Measurements from ENCODE around the gene C21orf58. TPM values are rescaled to one million over a fixed set of nuclear protein-coding genes. Genes with fewer than 3 reads are reported as not detected.
A peak's percentile ranks its signal among the peaks of the same experiment; 100 is the strongest.

Gene C21orf58
- total RNA-seq, 2 experiments from 2014 or later = 50.1 to 53.9 TPM

- Mint-ChIP-seq H3K36me3 (peaks cover 33% of the 10 kb centered on the region), H3K4me3 (no peak overlapping the region), H3K4me1 (peaks cover 1% of the 10 kb centered on the region), H3K27ac (no peak overlapping the region), H3K9me3 (no peaks in the 10 kb centered on the region), H3K27me3 (no peaks in the 10 kb centered on the region)
- POLR2A ChIA-PET = no interaction called here
- DNase-seq (no peak), ATAC-seq (ENCODE audit: low read depth) (no peak)
Observed at GRCh38 chr21:46361176-46361575, 37.5 kb upstream of the C21orf58 start.

DNA sequence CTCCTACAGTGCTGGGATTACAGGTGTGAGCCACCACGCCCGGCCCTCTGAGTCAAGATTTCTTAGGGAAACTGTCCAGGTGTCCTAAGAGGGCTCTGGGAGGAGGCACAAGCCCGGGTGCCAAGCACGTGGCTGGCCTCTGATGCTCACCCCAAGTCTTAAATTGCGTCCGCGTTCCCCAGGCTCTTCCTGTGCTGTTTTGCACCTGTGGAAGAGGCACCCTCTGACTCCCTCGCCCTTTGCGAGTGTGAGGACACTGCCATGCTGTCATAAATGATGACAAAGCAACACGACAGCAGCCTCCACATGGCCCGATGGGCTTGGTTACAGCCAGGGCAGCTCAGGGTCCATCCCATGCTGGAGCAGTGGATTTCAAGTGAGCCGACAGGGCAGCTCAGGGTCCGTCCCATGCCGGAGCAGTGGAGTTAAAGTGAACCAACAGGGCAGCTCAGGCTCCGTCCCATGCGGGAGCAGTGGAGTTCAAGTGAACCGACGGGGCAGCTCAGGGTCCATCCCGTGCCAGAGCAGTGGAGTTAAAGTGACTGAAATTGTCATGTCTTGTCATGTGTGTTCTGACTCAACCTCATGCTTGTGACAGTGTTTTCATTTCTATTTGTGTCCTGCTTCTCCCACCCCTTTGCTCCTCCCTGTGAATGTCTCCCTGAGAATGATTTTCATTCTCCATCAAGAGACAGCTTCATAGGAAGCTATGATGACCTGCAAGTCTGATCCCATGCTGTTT lies 34.2 kb upstream of the C21orf58 start:
- Mint-ChIP-seq H3K27ac (no peak overlapping the region), H3K27me3 (no peaks in the 10 kb centered on the region), H3K36me3 (peaks cover 24% of the 10 kb centered on the region), H3K4me1 (peaks cover 7% of the 10 kb centered on the region), H3K4me3 (no peak overlapping the region), H3K9me3 (no peaks in the 10 kb centered on the region)
- DNase-seq (no peak), ATAC-seq (ENCODE audit: low read depth) (no peak)
- POLR2A ChIA-PET = no interaction called here

GRCh38 chr21:46357335-46357604 lies 33.6 kb upstream of the C21orf58 start:
- no peaks in the 10 kb centered on the region for H3K9me3 Mint-ChIP-seq
- H3K27ac Mint-ChIP-seq = no peak overlapping the region
- no peak overlapping the region for H3K4me3 Mint-ChIP-seq

GRCh38 chr21:46356494-46357334 lies 33.0 kb upstream of the C21orf58 start:
- no peak for ATAC-seq (ENCODE audit: low read depth)
- no peak overlapping the region for H3K4me3 Mint-ChIP-seq

More at GRCh38 chr21:46357335-46357604, 33.6 kb upstream of the C21orf58 start:
- POLR2A ChIA-PET = interaction anchor here (1.0 kb wide), 1 partner anchor 12 kb away, joined by 3 read pairs; no protein-coding TSS in a partner anchor
- H3K4me1 Mint-ChIP-seq = peaks cover 6% of the 10 kb centered on the region
- no peak for ATAC-seq (ENCODE audit: low read depth)
- peaks cover 24% of the 10 kb centered on the region for H3K36me3 Mint-ChIP-seq
- DNase-seq = no peak
- no peaks in the 10 kb centered on the region for H3K27me3 Mint-ChIP-seq

DNA sequence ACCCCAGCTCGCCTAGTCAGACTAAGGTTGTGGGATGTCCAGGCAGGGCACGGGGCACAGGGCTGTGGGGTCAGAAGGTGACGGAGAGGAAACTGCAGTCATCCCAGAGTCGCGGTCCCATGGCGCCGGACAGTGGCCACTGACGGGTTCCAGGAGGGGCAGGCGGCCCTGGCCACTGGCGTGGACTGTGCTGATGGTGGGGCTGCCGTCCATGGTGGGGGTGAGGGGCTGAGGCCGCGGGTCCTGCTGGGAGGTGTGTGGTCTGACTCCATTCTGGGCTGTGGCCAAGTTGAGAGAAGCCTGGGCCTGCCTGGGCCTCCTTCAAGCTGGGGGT lies 32.3 kb upstream of the C21orf58 start:
- Mint-ChIP-seq H3K36me3 (peaks cover 17% of the 10 kb centered on the region), H3K27me3 (no peaks in the 10 kb centered on the region), H3K27ac (no peak overlapping the region), H3K4me1 (peaks cover 6% of the 10 kb centered on the region), H3K9me3 (no peaks in the 10 kb centered on the region), H3K4me3 (no peak overlapping the region)
- ATAC-seq (ENCODE audit: low read depth) = no peak
- DNase-seq = no peak
- POLR2A ChIA-PET = no interaction called here

More at GRCh38 chr21:46356494-46357334, 33.0 kb upstream of the C21orf58 start:
- DNase-seq = no peak
- Mint-ChIP-seq H3K27me3 (no peaks in the 10 kb centered on the region), H3K27ac (no peak overlapping the region), H3K9me3 (no peaks in the 10 kb centered on the region), H3K4me1 (peaks cover 6% of the 10 kb centered on the region), H3K36me3 (peaks cover 21% of the 10 kb centered on the region)
- POLR2A ChIA-PET = interaction anchor here (1.0 kb wide), 1 partner anchor 13 kb away, joined by 3 read pairs; no protein-coding TSS in a partner anchor

- H3K27me3 Mint-ChIP-seq = no peaks in the 10 kb centered on the region
- ATAC-seq (ENCODE audit: low read depth) (peak; percentile 80), DNase-seq (peak; percentile 41)
- H3K27ac Mint-ChIP-seq = peak overlapping the region; percentile 60
- peaks cover 6% of the 10 kb centered on the region for H3K4me1 Mint-ChIP-seq
- H3K36me3 Mint-ChIP-seq = peaks cover 14% of the 10 kb centered on the region
- no peaks in the 10 kb centered on the region for H3K9me3 Mint-ChIP-seq
- POLR2A ChIA-PET = no interaction called here
- peak overlapping the region; percentile 39 for H3K4me3 Mint-ChIP-seq
Observed at GRCh38 chr21:46355161-46356004, 31.7 kb upstream of the C21orf58 start.

DNA sequence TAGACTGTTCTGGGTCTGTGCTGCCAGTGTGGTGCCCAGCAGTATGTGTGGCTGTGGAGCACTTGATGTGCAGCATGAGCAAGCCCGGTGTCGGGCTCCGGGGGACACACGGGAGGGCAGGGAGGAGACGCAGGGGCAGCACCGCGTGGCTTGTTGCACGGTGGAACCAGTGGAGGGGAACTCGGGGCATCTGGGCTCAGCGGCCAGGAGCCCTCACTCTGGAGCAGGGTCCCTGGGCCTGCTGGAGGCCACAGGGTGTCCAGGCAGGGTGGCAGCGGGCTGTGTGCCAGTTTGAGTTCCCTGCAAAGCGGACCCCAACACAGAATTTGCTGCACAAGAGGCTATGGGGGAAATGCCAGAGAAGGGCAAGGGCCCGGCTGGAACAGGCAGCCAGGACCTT lies 30.8 kb upstream of the C21orf58 start:
- H3K27me3 Mint-ChIP-seq = no peaks in the 10 kb centered on the region
- peak overlapping the region; percentile 60 for H3K27ac Mint-ChIP-seq
- ATAC-seq (ENCODE audit: low read depth) = no peak
- H3K4me3 Mint-ChIP-seq = no peak overlapping the region
- POLR2A ChIA-PET = no interaction called here
- no peaks in the 10 kb centered on the region for H3K9me3 Mint-ChIP-seq
- H3K36me3 Mint-ChIP-seq = peaks cover 18% of the 10 kb centered on the region
- peaks cover 6% of the 10 kb centered on the region for H3K4me1 Mint-ChIP-seq
- no peak for DNase-seq

- DNase-seq (no peak), ATAC-seq (ENCODE audit: low read depth) (no peak)
- POLR2A ChIA-PET = no interaction called here
- Mint-ChIP-seq H3K36me3 (peaks cover 20% of the 10 kb centered on the region), H3K4me1 (peaks cover 6% of the 10 kb centered on the region), H3K27me3 (no peaks in the 10 kb centered on the region), H3K4me3 (no peak overlapping the region), H3K27ac (no peak overlapping the region), H3K9me3 (no peaks in the 10 kb centered on the region)
Observed at GRCh38 chr21:46354046-46354445, 30.4 kb upstream of the C21orf58 start.

DNA sequence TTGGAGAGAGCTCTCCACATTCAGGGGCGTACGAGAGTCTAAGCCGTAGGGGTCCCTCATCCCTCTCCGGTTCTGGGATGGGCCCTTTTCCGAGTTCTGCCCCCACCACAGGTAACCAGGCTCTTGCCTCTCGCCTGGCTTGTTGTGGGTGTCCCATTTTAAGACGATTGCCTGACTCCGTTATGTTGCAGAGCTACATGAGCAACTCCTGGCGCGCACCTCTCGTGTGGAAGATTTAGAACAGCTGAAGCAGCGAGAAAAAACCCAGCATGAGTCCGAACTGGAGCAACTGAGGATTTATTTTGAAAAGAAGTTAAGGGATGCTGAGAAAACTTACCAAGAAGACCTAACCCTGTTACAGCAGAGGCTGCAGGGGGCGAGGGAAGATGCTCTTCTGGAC lies 29.2 kb upstream of the C21orf58 start:
- Mint-ChIP-seq H3K4me1 (peaks cover 6% of the 10 kb centered on the region), H3K4me3 (no peak overlapping the region), H3K27ac (no peak overlapping the region), H3K9me3 (no peaks in the 10 kb centered on the region), H3K36me3 (peaks cover 17% of the 10 kb centered on the region), H3K27me3 (no peaks in the 10 kb centered on the region)
- DNase-seq = no peak
- no peak for ATAC-seq (ENCODE audit: low read depth)
- POLR2A ChIA-PET = no interaction called here

- H3K36me3 Mint-ChIP-seq = peaks cover 16% of the 10 kb centered on the region
Observed at GRCh38 chr21:46352164-46352515, 28.5 kb upstream of the C21orf58 start.

DNA sequence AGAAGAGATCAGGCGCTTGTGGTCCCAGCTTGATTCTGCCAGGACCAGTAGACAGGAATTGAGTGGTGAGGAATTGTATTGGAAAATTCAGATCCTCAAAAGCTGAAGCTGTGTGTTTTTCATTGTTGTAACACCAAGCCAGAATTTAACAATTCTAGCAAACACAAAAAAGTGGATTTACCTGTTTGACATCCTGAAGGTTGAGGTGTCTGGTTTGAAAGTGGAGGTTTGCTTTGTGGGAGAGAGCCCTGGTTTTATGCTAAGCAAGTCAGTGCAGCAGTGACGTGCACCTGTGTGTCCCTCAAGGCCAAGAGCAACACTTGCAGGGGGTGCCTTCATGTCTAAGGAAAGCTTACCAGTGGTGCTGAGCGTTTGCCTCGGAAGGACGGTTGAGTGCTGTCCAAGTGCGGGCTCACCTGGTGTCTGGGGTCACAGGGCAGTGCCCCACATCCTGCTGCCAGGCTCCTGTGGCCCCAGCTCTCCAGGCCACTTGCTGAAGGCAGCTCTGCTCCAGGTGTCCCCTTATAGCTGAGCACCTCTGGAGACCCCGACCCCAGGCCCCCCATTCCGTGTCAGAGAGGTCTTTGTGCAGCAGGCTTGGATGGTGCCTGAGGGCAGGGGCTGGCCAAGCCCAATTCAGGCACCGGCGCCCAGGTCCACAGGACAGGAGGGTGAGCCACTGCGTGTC lies 27.9 kb upstream of the C21orf58 start:
- Mint-ChIP-seq H3K9me3 (no peaks in the 10 kb centered on the region), H3K4me1 (peaks cover 6% of the 10 kb centered on the region), H3K4me3 (no peak overlapping the region), H3K27me3 (no peaks in the 10 kb centered on the region), H3K27ac (no peak overlapping the region), H3K36me3 (peaks cover 13% of the 10 kb centered on the region)
- POLR2A ChIA-PET = no interaction called here
- DNase-seq (no peak), ATAC-seq (ENCODE audit: low read depth) (no peak)

More at GRCh38 chr21:46352164-46352515, 28.5 kb upstream of the C21orf58 start:
- Mint-ChIP-seq H3K4me3 (no peak overlapping the region), H3K27ac (no peak overlapping the region), H3K9me3 (no peaks in the 10 kb centered on the region), H3K27me3 (no peaks in the 10 kb centered on the region), H3K4me1 (peaks cover 6% of the 10 kb centered on the region)
- DNase-seq (no peak), ATAC-seq (ENCODE audit: low read depth) (no peak)
- POLR2A ChIA-PET = no interaction called here

- Mint-ChIP-seq H3K9me3 (no peaks in the 10 kb centered on the region), H3K4me1 (peaks cover 6% of the 10 kb centered on the region), H3K27me3 (no peaks in the 10 kb centered on the region), H3K36me3 (peaks cover 13% of the 10 kb centered on the region), H3K27ac (no peak overlapping the region), H3K4me3 (no peak overlapping the region)
- ATAC-seq (ENCODE audit: low read depth) = no peak
- POLR2A ChIA-PET = no interaction called here
- no peak for DNase-seq
Observed at GRCh38 chr21:46350981-46351380, 27.3 kb upstream of the C21orf58 start.

DNA sequence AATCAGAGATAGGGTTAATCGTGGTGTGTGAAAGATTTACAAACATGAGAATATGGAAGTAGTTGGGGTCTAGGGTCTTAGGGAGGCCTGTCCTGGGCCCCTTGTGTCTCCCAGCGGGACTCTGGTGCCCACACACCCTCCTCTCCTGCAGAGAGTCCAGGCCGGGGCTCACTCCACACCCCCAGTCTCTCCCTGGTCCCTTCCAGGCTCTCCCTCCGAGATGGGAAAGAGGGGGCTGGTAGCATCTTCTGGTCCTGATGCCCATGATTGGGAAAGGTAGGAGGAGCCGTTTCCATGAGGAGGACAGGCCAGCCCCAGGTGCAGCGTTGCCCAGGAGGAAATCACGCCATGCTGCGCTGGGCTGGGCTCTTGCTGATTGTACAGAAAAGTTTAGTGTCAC lies 26.9 kb upstream of the C21orf58 start:
- Mint-ChIP-seq H3K27me3 (no peaks in the 10 kb centered on the region), H3K27ac (no peak overlapping the region)
- POLR2A ChIA-PET = no interaction called here

More for the DNA sequence above, 26.9 kb upstream of the C21orf58 start:
- DNase-seq = no peak
- H3K9me3 Mint-ChIP-seq = no peaks in the 10 kb centered on the region
- no peak overlapping the region for H3K4me3 Mint-ChIP-seq
- peaks cover 5% of the 10 kb centered on the region for H3K4me1 Mint-ChIP-seq
- H3K36me3 Mint-ChIP-seq = peaks cover 13% of the 10 kb centered on the region
- ATAC-seq (ENCODE audit: low read depth) = no peak

All from activated naive CD8-positive, alpha-beta T cell treated with anti-CD3 and anti-CD28 coated beads, Interleukin-2, amount 10 ng/mL, durations not matched to agents 7 days and 5 days (primary cell).